Colon (tissue), 2 donors: Measurements from ENCODE around the gene TANGO2.

Experiments used
- FAIRE-seq: peaks from 2 replicates; lab custom pipeline; 2012; peaks lifted over from hg19 to GRCh38; lab: Jason Lieb, UNC
- donor health status: control.
- donor health status: control.

Gene TANGO2

DNA sequence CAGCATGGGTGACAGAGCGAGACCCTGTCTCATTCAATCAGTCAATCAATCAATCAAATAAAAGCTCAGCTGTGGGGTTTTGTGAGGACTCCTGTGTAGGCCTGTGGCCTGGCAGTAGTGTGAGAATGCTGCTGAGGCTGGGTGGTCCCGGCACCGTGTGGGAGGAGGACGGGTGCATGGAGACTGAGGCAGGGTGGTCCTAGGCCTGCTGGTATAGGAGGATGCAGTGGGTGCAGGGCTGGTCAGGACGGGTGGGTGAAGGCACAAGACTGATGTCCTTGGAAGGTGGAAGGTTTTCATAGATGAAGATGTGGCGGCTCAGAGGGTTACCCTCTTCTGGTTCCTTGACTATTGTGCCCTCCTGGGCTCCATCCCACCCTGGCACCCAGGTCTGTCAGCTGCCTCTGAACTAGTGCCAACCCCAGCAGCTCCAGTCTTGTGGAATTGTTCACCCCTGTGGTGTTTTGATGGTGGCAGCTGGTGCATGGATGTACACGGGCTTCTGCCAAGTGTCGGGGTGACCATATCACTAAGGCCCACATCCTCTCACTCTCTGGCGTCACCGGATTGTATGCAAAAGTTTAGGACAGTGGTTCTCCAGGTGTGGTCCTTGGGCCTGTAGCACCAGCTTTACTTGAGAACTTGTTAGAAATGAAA lies 23.7 kb downstream of the TANGO2 start:
- no peak for FAIRE-seq

- no peak for FAIRE-seq
Observed at GRCh38 chr22:20046730-20047129, 25.8 kb downstream of the TANGO2 start.

- no peak for FAIRE-seq
Observed at GRCh38 chr22:20051927-20052308, 31.0 kb downstream of the TANGO2 start.

GRCh38 chr22:20052309-20053259 lies 31.7 kb downstream of the TANGO2 start:
- FAIRE-seq, result no peak

DNA sequence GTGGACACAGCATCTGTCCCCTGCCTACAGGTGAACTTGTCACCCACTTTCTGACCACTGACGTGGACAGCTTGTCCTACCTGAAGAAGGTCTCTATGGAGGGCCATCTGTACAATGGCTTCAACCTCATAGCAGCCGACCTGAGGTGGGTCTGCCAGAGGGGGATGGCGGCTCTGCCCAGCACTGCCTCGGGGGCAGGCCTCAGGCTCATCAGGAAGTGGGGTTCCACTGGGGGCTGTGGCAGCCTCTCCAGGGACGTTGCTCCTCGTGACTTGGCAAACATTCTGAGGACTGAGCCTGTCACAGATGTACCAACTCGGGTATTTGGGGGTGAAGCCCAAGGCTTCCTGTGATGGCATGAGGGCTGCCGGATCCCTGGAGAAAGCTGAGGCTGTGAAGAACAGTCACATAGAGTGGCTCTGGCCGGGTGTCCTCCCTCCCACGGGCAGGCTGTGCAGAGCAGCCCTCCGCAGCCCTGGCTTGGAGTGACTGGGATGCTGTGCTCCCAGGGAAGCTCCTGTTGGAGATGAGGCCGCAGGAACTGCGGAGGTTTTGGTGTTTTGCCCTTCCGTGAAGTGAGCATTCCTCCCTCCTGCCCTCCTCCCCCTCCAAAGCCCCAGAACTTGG lies 32.6 kb downstream of the TANGO2 start:
- FAIRE-seq, result no peak

- FAIRE-seq, result no peak
Observed at GRCh38 chr22:20054034-20054427, 33.1 kb downstream of the TANGO2 start.

- FAIRE-seq, result no peak
Observed at GRCh38 chr22:20054485-20054884, 33.6 kb downstream of the TANGO2 start.

DNA sequence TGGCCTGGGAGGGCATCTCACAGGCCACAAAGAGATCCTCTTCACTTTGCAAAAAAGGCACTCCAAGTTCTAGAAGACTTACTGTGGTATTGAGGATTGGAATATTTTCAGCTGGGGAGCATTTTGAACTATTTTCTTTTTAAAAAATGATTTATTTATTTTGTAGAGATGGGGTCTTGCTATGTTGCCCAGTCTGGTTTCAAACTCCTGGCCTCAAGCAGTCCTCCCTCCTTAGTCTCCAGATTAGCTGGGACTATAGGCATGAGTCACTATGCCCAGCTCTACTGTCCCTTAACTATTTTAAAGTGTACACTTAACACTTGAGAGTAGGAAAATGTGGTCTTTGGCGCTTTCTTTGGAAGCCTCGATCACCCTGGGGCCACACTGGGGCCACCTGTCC lies 34.2 kb downstream of the TANGO2 start:
- FAIRE-seq, result no peak

- FAIRE-seq, result no peak
Observed at GRCh38 chr22:20055654-20056053, 34.7 kb downstream of the TANGO2 start.

- no peak for FAIRE-seq
Observed at GRCh38 chr22:20056161-20056560, 35.3 kb downstream of the TANGO2 start.

GRCh38 chr22:20056696-20057386 lies 35.9 kb downstream of the TANGO2 start:
- FAIRE-seq, result no peak

GRCh38 chr22:20057596-20058268 lies 36.8 kb downstream of the TANGO2 start:
- no peak for FAIRE-seq

- FAIRE-seq, result no peak
Observed at GRCh38 chr22:20058989-20059770, 38.3 kb downstream of the TANGO2 start.

GRCh38 chr22:20060700-20061480 lies 40.0 kb downstream of the TANGO2 start:
- FAIRE-seq, result no peak

DNA sequence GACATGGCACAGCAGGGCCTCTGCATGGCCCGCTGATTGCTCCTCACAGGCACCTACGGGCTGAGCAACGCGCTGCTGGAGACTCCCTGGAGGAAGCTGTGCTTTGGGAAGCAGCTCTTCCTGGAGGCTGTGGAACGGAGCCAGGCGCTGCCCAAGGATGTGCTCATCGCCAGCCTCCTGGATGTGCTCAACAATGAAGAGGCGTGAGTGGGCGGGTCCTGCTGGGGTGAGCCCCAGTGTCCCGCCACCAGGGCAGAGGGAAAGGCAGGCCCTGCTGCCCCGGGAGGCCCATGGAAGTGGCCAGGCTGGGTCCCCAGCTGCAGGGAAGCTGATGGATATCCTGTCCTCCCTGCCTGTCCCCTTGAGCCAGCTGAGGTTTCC lies 40.6 kb downstream of the TANGO2 start:
- FAIRE-seq, result no peak

DNA sequence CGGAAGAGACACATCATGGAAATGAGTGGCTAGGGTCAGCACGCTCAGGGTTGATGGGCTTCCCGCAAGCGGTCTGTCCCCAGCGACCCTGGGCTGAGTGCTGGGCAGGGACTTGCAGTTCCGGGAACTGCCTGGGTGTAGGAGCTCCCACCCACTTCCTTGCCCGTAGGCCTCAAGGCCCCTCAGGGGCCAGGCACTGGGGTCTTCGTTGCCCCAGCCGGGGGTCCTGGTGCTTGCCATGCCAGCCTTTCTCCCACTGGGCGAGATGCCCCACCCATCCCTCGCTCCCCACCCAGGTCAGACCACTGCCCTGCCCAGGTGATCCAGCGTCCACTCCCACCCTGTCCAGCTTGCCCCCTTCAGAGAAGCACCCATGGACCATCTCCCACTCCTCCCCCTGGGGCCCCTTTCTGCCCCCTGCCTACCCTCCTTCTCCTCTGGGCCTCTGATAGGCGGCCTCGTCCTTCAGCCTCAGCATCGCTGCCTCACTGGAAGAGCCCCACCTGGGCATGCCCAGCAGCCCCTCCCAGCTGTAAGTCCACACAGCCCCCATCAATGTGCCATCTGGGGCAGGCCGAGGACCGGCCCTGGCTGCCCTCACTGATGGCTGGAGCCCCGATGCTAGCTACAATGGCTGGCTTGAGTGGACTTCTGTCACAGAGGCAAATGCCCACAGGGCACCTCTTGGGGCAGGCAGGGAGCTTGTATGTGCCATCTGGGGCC lies 41.3 kb downstream of the TANGO2 start:
- FAIRE-seq, result no peak

DNA sequence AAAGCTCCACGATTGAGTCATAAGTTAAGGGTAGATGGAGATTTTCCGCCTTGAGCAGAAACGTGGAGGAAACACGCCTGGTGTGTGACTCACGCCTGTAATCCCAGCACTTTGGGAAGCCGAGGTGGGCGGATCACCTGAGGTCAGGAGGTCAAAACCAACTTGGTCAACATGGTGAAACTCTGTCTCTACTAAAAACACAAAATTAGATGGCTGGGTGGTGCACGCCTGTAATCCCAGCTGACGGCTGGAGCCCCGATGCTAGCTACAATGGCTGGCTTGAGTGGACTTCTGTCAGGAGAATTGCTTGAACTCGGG lies 41.8 kb downstream of the TANGO2 start:
- no peak for FAIRE-seq

- FAIRE-seq, result no peak
Observed at GRCh38 chr22:20063271-20064139, 42.6 kb downstream of the TANGO2 start.

DNA sequence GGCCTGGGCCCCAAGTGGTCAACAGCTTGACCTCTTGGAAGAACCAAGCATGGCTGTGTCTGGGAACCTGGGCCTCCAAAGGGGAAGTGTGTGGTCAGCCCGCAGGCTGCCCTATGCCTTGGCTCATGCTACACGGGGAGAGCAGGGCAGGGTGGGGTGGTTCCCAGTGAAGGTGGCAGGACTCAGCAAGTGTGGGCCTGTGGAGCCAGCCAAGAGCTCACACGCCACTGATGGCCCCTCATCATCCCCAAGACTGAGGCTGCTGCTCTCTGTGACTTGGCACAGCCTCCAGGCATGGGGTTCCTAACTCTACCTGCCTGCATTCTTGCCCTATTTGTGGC lies 43.2 kb downstream of the TANGO2 start:
- FAIRE-seq, result no peak
